Muscle of leg (tissue), 11 donors: ENCODE measurements around the gene HHIP. TPM values are rescaled to one million over a fixed set of nuclear protein-coding genes. Genes with fewer than 3 reads are reported as not detected.

Experiments used
- DNase-seq: peaks from one replicate; pipeline ENCODE4 v3.0.0; 2013
- H3K27ac ChIP-seq: one replicate; pipeline ENCODE4 v1.5.1; 2013; ENCODE audit warnings: mild to moderate bottlenecking, low read length, control low read depth
- H3K27me3 ChIP-seq: one replicate; pipeline ENCODE4 v1.6.1; 2013; ENCODE audit warnings: low read length; ENCODE audit not compliant: control insufficient read depth, insufficient read depth
- H3K36me3 ChIP-seq: one replicate; pipeline ENCODE4 v1.6.1; 2013; ENCODE audit warnings: low read length; ENCODE audit not compliant: control insufficient read depth, insufficient read depth
- H3K4me1 ChIP-seq: one replicate; pipeline ENCODE4 v1.6.1; 2013; ENCODE audit warnings: low read length; ENCODE audit not compliant: control insufficient read depth, insufficient read depth
- H3K4me3 ChIP-seq: one replicate; pipeline ENCODE4 v1.5.1; 2013; ENCODE audit warnings: low read length, control low read depth
- H3K9me3 ChIP-seq: replicated peaks from 2 replicates; pipeline ENCODE4 v1.6.1; 2013; ENCODE audit warnings: low read depth, low read length; ENCODE audit not compliant: control insufficient read depth
- WGBS: methylation state at CpG from one replicate; pipeline ENCODE4 v1.1.5; 2013; ENCODE audit warnings: missing lambda C conversion rate; ENCODE audit not compliant: insufficient coverage; 5-methylcytosine and 5-hydroxymethylcytosine counted together
- polyA plus RNA-seq, 8 donors: library from polyadenylated mRNA; unstranded; fragments of 120-200 nt; gene quantifications; one replicate each; pipeline versions ENCODE4 v1.2.1 to v1.2.3, GENCODE V29; 2013; ENCODE audit warnings: inconsistent platforms in 1 of 8, low replicate concordance in 1 of 8; ENCODE audit not compliant: insufficient read length in 8 of 8, insufficient read depth in 1 of 8
- total RNA-seq: library from RNA; stranded (reverse); fragments of 120-200 nt; gene quantifications from one replicate; pipeline ENCODE4 v1.2.4, GENCODE V29; 2013

The HHIP gene
- total and polyA plus RNA-seq, 9 donors = 2.9 to 6.4 (median 3.8) TPM

DNA sequence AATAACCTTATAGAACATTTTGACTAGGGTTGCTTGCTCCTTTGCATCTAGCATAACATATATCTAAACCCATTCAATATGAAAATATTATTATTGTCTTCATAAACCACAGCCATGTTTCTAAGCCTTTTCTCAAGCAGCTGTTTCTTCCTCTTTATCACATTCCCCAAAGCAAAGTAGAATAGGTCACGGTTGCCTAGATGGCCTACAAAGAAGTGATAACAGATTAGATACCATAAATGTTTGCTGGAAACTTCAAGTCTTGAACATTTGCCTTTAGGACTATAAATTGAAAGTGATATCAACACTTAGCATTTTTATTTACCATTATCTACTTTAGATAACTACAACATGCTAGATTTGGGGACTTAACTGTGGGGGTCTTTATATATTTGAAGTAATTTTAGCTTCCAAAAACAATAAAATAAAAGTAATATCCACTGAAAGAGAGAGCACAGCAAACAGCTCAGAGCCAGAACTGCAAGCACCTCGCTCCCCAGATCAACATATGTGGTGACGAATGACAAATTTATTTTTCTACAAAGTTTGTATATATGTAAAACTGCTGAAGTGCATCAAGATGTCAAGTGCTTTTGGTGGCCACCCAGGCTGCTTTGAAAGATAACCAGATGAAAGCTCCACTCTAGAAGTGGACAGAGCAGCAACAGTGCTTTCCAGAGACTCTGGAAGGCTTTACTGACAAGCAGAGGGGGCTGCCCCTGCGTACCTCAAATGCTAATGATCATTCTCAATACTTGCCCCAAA is 8.0 kb downstream of the HHIP start:
- no peak overlapping the region for H3K4me3 ChIP-seq
- DNase-seq = no peak
- no peak overlapping the region for H3K27ac ChIP-seq
- H3K27me3 ChIP-seq = no peaks in the 10 kb centered on the region
- H3K9me3 ChIP-seq = no peaks in the 10 kb centered on the region
- H3K36me3 ChIP-seq = no peaks in the 10 kb centered on the region
- WGBS = 60% methylated on average over 1 of the region's 4 CpGs
- H3K4me1 ChIP-seq = no peaks in the 10 kb centered on the region

DNA sequence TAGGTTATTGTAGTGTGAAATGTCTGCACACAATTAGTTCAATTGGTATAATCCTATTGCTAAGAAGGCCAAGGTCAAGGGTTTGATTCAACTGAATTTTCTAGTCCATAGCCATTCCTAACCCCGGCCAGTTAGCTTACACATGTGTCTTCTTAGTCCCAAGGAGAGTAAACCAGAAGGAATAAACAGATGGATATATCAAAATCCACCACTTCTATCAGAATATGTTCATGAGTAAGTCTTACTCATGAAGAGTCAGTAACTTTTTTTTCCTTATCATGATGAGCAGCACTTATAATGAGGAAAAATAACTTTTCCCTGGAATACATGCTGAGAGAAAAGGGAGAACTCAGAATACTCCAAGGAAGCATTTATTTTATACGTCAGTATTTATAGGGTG is 9.5 kb downstream of the HHIP start:
- Histone ChIP-seq H3K27ac (no peak overlapping the region), H3K27me3 (no peaks in the 10 kb centered on the region), H3K36me3 (no peaks in the 10 kb centered on the region), H3K9me3 (no peaks in the 10 kb centered on the region), H3K4me3 (no peak overlapping the region), H3K4me1 (no peaks in the 10 kb centered on the region)
- WGBS = no CpG with 5 or more reads among the region's 2 CpGs
- no peak for DNase-seq

DNA sequence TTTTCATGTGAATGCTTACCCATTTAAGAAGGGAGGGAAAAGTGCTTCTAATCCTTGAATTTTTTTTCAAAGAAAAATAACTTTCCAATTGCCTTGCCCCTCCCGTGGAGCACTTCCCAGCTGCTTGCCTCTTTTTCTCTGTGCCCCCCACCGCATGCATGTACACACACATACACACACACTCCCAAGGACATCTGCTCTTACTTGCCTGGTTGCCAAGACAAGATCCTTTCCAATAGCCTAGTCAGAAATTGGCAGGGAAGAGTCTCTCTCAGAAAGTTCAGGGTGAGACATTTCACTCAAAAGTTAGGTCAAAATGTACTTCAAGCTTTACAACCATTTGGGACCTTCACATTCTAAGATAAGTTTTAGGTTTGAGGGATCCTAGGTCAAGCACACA is 10.9 kb downstream of the HHIP start:
- WGBS = 29% methylated on average over 2 of the region's 2 CpGs
- H3K27me3 ChIP-seq = no peaks in the 10 kb centered on the region
- H3K9me3 ChIP-seq = no peaks in the 10 kb centered on the region
- no peak overlapping the region for H3K27ac ChIP-seq
- DNase-seq = peak; percentile 86
- no peaks in the 10 kb centered on the region for H3K4me1 ChIP-seq
- H3K36me3 ChIP-seq = no peaks in the 10 kb centered on the region
- no peak overlapping the region for H3K4me3 ChIP-seq

GRCh38 chr4:144658015-144658567 is 12.1 kb downstream of the HHIP start:
- Histone ChIP-seq H3K9me3 (no peaks in the 10 kb centered on the region), H3K27me3 (no peaks in the 10 kb centered on the region), H3K4me3 (no peak overlapping the region), H3K4me1 (no peaks in the 10 kb centered on the region), H3K36me3 (no peaks in the 10 kb centered on the region), H3K27ac (no peak overlapping the region)
- no peak for DNase-seq
- 100% methylated on average over 1 of the region's 8 CpGs for WGBS

GRCh38 chr4:144658903-144659302 is 12.9 kb downstream of the HHIP start:
- no CpG with 5 or more reads among the region's 1 CpG for WGBS
- H3K27ac ChIP-seq = no peak overlapping the region
- no peak for DNase-seq
- H3K4me1 ChIP-seq = no peaks in the 10 kb centered on the region
- H3K9me3 ChIP-seq = no peaks in the 10 kb centered on the region
- H3K4me3 ChIP-seq = no peak overlapping the region
- H3K36me3 ChIP-seq = no peaks in the 10 kb centered on the region
- no peaks in the 10 kb centered on the region for H3K27me3 ChIP-seq

- no peaks in the 10 kb centered on the region for H3K27me3 ChIP-seq
- no peak overlapping the region for H3K27ac ChIP-seq
- DNase-seq = no peak
- no peak overlapping the region for H3K4me3 ChIP-seq
- no peaks in the 10 kb centered on the region for H3K9me3 ChIP-seq
- H3K36me3 ChIP-seq = no peaks in the 10 kb centered on the region
- WGBS = no CpG with 5 or more reads among the region's 5 CpGs
- H3K4me1 ChIP-seq = peaks cover 2% of the 10 kb centered on the region
Measured at GRCh38 chr4:144659447-144659846, 13.5 kb downstream of the HHIP start.

- DNase-seq = no peak
Measured at GRCh38 chr4:144663834-144664475, 18.0 kb downstream of the HHIP start.

GRCh38 chr4:144666539-144667175 is 20.7 kb downstream of the HHIP start:
- H3K4me1 ChIP-seq = peaks cover 2% of the 10 kb centered on the region
- WGBS = 100% methylated on average over 1 of the region's 2 CpGs
- H3K36me3 ChIP-seq = no peaks in the 10 kb centered on the region
- no peaks in the 10 kb centered on the region for H3K9me3 ChIP-seq
- no peak overlapping the region for H3K27ac ChIP-seq
- H3K4me3 ChIP-seq = no peak overlapping the region
- H3K27me3 ChIP-seq = no peaks in the 10 kb centered on the region
- DNase-seq = no peak

More at GRCh38 chr4:144663834-144664475, 18.0 kb downstream of the HHIP start:
- Histone ChIP-seq H3K4me3 (no peak overlapping the region), H3K27ac (no peak overlapping the region), H3K27me3 (no peaks in the 10 kb centered on the region), H3K9me3 (no peaks in the 10 kb centered on the region), H3K36me3 (no peaks in the 10 kb centered on the region), H3K4me1 (peaks cover 2% of the 10 kb centered on the region)
- whole genome bisulfite sequencing = 68% methylated on average over 5 of the region's 7 CpGs

DNA sequence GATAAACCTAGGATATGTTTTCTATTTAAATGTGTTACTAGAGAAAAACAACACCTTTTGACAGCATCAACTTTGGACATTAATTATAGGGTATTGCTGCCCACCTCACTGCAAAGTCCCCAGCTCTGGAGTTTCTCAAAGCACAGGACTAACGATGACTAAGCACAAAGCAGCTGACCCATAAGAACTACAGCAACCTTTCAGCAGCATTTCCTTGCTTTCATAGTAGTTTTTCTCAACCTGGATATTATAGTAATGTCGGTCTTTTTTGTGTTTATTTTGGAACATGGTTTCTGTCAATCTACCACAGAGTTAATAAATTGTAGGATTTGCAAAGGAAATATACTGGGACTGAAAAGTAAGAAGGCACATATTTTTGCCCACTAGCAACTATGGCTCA is 21.5 kb downstream of the HHIP start:
- Histone ChIP-seq H3K9me3 (no peaks in the 10 kb centered on the region), H3K27ac (no peak overlapping the region), H3K4me3 (no peak overlapping the region), H3K4me1 (peaks cover 2% of the 10 kb centered on the region), H3K36me3 (no peaks in the 10 kb centered on the region), H3K27me3 (no peaks in the 10 kb centered on the region)
- DNase-seq = no peak
- no CpG with 5 or more reads among the region's 2 CpGs for WGBS

DNA sequence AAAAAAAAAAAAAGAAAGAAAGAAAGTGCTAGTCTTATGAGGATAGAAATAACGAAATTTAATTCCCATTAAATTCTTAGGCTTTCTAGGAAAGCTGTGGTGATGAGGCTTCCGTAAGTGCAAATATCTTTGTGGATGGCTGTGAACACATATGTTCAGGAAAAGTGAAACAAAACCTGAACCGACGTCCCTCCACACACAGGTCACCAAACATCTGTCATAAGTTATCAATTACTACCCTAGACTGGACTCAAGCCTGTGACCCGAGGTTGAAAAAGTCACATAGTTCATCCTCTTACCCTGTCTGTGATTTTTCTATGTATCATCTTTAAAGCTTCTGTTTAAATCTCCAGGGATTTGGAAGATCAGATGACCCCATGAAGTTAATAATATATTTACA is 24.8 kb downstream of the HHIP start:
- DNase-seq = no peak
- no peaks in the 10 kb centered on the region for H3K27me3 ChIP-seq
- H3K27ac ChIP-seq = no peak overlapping the region
- H3K4me3 ChIP-seq = no peak overlapping the region
- H3K4me1 ChIP-seq = no peaks in the 10 kb centered on the region
- no peaks in the 10 kb centered on the region for H3K36me3 ChIP-seq
- no CpG with 5 or more reads among the region's 5 CpGs for WGBS
- H3K9me3 ChIP-seq = no peaks in the 10 kb centered on the region
